IPS-11a (cell line): ENCODE results near the gene DBI.
"Not testable (repeated sequence)": the region's sequence is repeated elsewhere in the genome, so short reads cannot be mapped to it uniquely, and the experiment has no call there.

Experiments used
- H3K4me3 ChIP-seq: one replicate; pipeline ENCODE4 v1.5.1; 2013; ENCODE audit warnings: low read depth, low read length, control low read depth

DBI gene

GRCh38 chr2:119397196-119397595 is 30.4 kb downstream of the DBI start:
- H3K4me3 ChIP-seq, result no peak overlapping the region

GRCh38 chr2:119402106-119402505 is 35.3 kb downstream of the DBI start:
- H3K4me3 ChIP-seq, result no peak overlapping the region

GRCh38 chr2:119402645-119403560 is 36.1 kb downstream of the DBI start:
- H3K4me3 ChIP-seq, result no peak overlapping the region

GRCh38 chr2:119403618-119404017 is 36.8 kb downstream of the DBI start:
- not testable (repeated sequence) for H3K4me3 ChIP-seq

- H3K4me3 ChIP-seq, result no peak overlapping the region
These were observed 38.4 kb downstream of the DBI start for GRCh38 chr2:119405151-119405550.

GRCh38 chr2:119407430-119408220 is 40.8 kb downstream of the DBI start:
- no peak overlapping the region for H3K4me3 ChIP-seq

DNA sequence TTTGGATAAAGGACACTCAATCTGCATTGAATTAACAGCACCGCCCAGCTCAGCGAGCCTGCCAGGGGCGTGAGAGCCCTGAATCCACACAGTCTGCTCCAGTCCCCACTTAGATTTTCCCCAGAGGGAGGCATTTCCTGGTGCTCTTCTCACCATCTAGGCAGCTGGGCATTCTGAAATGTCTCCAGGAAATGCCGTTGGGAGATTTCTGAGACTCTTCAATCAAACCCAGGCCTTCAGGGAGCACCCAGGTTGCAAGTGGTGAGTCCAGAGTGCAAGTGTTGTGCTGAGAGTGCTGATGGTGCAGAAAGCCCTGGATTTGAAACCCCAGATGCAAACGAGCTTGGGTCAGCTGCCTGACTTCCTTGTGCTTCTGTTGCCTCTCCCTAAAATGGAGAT is 41.4 kb downstream of the DBI start:
- no peak overlapping the region for H3K4me3 ChIP-seq

DNA sequence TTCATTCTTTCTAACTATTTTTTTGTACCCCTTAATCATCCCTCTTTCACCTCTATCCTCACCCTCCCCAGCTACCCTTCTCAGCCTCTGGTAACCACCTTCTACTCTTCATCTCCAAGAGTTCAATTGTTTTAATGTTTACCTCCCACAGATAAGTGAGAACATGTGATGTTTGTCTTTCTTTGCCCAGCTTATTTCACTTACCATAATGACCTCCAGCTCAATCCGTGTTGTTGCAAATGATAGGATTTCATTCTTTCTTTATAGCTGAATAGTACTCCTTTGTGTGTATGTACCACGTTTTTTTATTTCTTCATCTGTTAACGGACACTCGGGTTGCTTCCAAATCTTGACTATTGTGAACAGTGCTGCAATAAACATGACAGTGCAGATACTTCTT is 42.7 kb downstream of the DBI start:
- H3K4me3 ChIP-seq, result no peak overlapping the region

DNA sequence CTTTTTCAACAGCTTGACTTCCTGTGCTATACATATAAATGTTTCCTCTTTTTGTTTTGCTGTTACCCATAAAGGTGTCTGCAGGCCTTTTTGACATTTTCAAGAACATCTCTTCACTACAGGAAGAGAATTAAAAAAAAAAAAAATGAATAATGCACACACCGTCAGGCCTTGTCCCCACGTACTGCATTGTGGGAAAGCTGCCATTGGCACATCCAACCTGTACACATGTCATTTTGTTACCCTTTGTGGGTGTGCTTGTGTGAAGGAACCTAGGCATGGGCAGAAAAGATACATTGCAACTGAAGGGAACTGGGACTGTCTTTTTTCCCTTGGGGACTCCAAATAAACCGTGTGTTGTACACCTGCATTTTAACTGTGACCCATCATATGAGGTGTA is 48.1 kb downstream of the DBI start:
- no peak overlapping the region for H3K4me3 ChIP-seq

DNA sequence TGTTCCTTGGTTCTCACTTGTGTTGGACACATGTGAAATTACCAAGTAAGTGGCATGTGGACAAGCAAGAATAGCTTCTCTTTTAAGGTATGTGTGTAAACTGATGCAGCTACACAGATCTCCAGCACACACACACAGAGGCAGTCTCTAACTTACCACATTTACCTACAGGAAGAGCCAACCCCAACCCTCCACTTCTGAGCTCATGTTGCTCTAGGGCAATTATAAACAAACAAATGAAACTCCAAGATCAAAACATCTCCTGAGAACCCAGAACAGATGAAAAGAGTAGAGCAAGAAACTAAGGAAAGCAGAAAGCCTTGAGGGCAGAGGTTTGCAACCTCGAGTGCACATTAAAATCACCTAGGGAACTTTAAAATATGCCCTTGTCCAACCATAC is 48.9 kb downstream of the DBI start:
- no peak overlapping the region for H3K4me3 ChIP-seq

- no peak overlapping the region for H3K4me3 ChIP-seq
These were observed 49.6 kb downstream of the DBI start for GRCh38 chr2:119416299-119416923.

- H3K4me3 ChIP-seq, result no peak overlapping the region
These were observed 51.1 kb downstream of the DBI start for GRCh38 chr2:119417908-119418307.

- H3K4me3 ChIP-seq, result no peak overlapping the region
These were observed 52.3 kb downstream of the DBI start for GRCh38 chr2:119419065-119419464.

DNA sequence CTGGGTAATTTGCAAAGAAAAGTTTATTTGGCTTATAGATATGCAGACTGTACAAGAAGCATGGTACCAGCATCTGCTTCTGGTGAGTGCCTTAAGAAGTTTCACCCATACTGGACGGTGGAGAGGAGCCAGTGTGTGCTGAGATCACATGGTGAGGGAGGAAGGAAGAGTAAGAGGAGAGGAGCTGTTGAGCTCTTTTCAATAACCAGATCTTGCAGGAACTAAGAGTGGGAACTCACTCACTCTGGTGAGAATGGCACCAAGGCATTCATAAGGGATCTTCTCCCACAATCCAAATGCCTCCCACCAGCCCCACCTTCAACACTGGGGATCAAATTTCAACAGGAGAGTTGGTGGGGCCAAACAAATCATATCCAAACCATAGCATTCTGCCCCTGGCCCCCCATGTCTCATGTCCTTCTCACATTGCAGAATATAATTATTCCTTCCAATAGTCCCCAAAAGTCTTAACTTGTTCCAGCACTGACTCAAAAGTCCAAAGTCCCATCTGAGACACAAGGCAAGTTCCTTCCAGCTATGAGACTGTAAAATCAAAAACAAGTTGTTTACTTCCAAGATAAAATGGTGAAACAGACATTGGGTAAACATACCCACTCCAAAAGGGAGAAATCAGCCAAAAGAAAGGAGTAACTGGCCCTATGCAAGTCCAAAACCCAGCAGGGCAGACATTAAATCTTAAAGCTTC is 53.2 kb downstream of the DBI start:
- no peak overlapping the region for H3K4me3 ChIP-seq

DNA sequence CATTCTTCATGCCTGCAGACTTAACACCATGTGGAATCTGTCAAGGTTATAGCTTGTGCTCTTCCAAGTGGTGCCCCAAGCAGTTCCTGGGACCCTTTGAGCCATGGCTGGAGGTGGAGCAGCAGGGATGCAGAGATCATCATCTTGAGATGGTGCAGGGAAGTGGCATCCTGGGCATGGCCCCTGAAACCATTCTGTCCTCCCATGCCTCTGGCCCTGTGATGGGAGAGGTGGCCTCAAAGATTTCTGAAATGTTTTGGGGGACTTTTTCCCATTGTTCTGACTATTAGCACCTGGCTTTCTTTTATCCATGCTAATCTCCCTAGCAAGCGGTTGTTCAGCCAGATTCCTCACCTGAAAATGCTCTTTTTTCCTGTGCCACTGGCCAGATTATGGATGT is 54.5 kb downstream of the DBI start:
- no peak overlapping the region for H3K4me3 ChIP-seq

GRCh38 chr2:119421741-119422140 is 55.0 kb downstream of the DBI start:
- H3K4me3 ChIP-seq, result no peak overlapping the region
